Measurements from ENCODE around the gene CDC42EP5.
"Not testable (repeated sequence)": the region's sequence is repeated elsewhere in the genome, so short reads cannot be mapped to it uniquely, and the experiment has no call there.

DNA sequence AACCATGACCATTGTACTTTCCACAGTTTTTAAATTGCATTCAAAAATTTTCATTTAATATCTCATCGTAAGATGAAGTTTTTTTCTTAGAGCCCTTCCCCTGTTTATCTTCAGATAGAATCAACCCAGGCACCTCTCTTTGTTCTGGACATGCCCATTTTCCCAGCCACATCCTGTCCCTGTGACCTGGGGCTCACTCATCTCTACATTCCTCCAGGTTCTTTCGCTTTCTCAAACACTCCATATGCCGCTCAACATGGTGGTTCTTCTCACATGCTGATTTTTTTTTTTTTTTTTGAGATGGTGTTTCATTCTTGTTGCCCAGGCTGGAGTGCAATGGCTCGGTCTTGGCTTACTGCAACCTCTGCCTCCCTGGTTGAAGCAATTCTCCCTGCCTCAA lies 32.4 kb upstream of the CDC42EP5 start:
- TF ChIP-seq, protein P1, sequence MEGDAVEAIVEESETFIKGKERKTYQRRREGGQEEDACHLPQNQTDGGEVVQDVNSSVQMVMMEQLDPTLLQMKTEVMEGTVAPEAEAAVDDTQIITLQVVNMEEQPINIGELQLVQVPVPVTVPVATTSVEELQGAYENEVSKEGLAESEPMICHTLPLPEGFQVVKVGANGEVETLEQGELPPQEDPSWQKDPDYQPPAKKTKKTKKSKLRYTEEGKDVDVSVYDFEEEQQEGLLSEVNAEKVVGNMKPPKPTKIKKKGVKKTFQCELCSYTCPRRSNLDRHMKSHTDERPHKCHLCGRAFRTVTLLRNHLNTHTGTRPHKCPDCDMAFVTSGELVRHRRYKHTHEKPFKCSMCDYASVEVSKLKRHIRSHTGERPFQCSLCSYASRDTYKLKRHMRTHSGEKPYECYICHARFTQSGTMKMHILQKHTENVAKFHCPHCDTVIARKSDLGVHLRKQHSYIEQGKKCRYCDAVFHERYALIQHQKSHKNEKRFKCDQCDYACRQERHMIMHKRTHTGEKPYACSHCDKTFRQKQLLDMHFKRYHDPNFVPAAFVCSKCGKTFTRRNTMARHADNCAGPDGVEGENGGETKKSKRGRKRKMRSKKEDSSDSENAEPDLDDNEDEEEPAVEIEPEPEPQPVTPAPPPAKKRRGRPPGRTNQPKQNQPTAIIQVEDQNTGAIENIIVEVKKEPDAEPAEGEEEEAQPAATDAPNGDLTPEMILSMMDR (conservative IDR thresholded peaks at IDR 0.05), result not testable (repeated sequence)
- TF ChIP-seq ZFX (IDR thresholded peaks at IDR 0.05), result not testable (repeated sequence)
